ENCODE results near the gene ZNF70.
"Not testable (repeated sequence)": the region's sequence is repeated elsewhere in the genome, so short reads cannot be mapped to it uniquely, and the experiment has no call there.

The ZNF70 gene

GRCh38 chr22:23756891-23757290 lies 6.0 kb upstream of the ZNF70 start:
- no peak for DNase-seq

GRCh38 chr22:23755711-23756110 lies 4.8 kb upstream of the ZNF70 start:
- DNase-seq: no peak

- DNase-seq: no peak
Measured at GRCh38 chr22:23754980-23755636, 4.2 kb upstream of the ZNF70 start.

GRCh38 chr22:23754220-23754919 lies 3.5 kb upstream of the ZNF70 start, which contains the start of gene VPREB3:
VPREB3 (minus strand) TSS chr22:23754425; CDS start chr22:23754363, 62 bp downstream.
- DNase-seq: no peak

GRCh38 chr22:23753385-23753784 lies 2.5 kb upstream of the ZNF70 start:
- DNase-seq: no peak

GRCh38 chr22:23752750-23753149 lies 1.8 kb upstream of the ZNF70 start:
- DNase-seq: no peak

- no peak for DNase-seq
Measured at GRCh38 chr22:23752090-23752691, 1.3 kb upstream of the ZNF70 start.

GRCh38 chr22:23751441-23751996 lies 607 bp upstream of the ZNF70 start:
- peak; percentile 27 for DNase-seq

GRCh38 chr22:23750367-23750713 lies 572 bp downstream of the ZNF70 start:
- DNase-seq: no peak

- DNase-seq: no peak
Measured at GRCh38 chr22:23749841-23750301, 1.0 kb downstream of the ZNF70 start.

- DNase-seq: no peak
Measured at GRCh38 chr22:23745791-23746190, 5.1 kb downstream of the ZNF70 start.

GRCh38 chr22:23744485-23744884 lies 6.4 kb downstream of the ZNF70 start:
- no peak for DNase-seq

- no peak for DNase-seq
Measured at GRCh38 chr22:23744001-23744400, 6.9 kb downstream of the ZNF70 start.

- no peak for DNase-seq
Measured at GRCh38 chr22:23743303-23743705, 7.6 kb downstream of the ZNF70 start.

- DNase-seq: no peak
Measured at GRCh38 chr22:23742505-23743264, 8.2 kb downstream of the ZNF70 start.

- no peak for DNase-seq
Measured at GRCh38 chr22:23737696-23738095, 13.2 kb downstream of the ZNF70 start.

- DNase-seq: not testable (repeated sequence)
Measured at GRCh38 chr22:23728108-23728507, 22.8 kb downstream of the ZNF70 start.

- no peak for DNase-seq
Measured at GRCh38 chr22:23722724-23723123, 28.2 kb downstream of the ZNF70 start.

- DNase-seq: no peak
Measured at GRCh38 chr22:23722160-23722559, 28.8 kb downstream of the ZNF70 start.

- no peak for DNase-seq
Measured at GRCh38 chr22:23720855-23721254, 30.1 kb downstream of the ZNF70 start.

- DNase-seq: no peak
Measured at GRCh38 chr22:23718371-23719165, 32.3 kb downstream of the ZNF70 start.
